ENCODE results near the gene GJB5.
A peak's percentile ranks its signal among the peaks of the same experiment; 100 is the strongest.
"Not testable (repeated sequence)": the region's sequence is repeated elsewhere in the genome, so short reads cannot be mapped to it uniquely, and the experiment has no call there.

Gene GJB5

DNA sequence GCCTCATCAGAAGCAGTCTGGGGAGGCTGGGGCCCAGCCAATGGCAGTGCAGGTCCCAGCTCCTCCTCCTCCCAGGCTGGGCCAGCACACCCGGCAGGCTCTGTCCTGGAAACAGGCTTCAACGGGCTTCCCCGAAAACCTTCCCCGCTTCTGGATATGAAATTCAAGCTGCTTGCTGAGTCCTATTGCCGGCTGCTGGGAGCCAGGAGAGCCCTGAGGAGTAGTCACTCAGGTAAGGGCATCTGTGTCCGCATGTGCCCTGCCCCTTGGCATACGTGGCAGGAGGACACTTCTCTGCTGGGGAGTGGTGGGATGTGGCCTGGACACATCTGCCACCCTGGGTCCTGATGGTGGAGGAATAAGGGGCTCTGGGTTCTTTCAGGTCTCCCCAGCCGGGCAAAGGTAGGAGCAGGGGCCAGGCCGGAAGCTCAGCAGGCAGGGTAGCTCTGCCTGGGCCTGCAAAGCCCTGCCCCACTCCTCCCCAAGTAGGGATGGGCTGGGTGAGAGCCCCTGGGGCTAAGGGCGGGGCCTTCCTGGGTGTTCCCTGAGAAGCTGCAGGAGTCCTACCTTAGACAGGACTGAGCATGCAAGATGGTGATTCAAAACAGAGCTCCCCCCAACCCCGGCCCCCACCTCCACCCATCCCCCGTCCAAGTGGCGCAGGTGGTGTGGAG, at the start of gene GJB5:
Gene GJB5 (plus strand): TSS at position 84 of the 674 bp plus-strand sequence. CDS start 2,284 bp downstream, outside the sequence.
- DNase-seq (ENCODE audit: low read depth) = no peak

DNA sequence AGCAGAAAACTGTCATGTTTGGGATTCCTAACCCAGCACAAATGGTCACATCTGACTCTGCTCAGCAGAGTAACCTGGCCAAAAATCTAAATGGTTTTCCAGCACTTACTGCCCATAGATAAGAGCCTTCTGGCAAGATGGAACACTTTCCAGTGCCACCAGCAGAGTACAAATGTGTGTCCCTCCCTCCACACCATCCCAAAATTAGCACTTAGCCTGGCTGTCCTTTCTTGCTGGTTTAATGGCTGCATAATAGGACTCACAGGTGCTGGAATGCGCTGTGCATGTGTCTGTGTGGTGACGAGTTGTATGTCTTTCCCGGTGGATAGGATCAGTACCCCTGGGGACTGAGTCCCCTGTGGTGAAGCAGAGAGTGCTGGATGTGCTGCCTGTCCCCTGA, 49.8 kb upstream of the GJB5 start:
- DNase-seq (ENCODE audit: low read depth) = no peak

DNA sequence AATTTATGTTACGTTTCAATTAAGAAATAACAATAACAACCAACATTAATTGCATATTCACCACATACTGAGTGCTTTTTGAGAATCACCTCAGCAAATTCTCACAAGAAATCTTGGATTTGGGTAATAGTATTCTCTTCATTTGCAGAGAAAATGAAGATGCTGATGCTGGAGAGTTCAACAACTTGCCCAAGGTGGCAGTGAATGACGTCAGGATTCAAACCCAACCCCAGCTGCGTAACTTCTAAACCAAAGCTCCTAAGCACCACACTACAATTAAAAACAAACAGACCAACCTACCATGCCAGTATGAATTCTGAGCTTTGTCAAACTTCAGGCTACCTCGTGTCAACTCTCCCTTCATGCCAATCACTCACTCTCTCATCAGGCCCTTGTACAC, 46.7 kb upstream of the GJB5 start:
- no peak for DNase-seq (ENCODE audit: low read depth)

DNA sequence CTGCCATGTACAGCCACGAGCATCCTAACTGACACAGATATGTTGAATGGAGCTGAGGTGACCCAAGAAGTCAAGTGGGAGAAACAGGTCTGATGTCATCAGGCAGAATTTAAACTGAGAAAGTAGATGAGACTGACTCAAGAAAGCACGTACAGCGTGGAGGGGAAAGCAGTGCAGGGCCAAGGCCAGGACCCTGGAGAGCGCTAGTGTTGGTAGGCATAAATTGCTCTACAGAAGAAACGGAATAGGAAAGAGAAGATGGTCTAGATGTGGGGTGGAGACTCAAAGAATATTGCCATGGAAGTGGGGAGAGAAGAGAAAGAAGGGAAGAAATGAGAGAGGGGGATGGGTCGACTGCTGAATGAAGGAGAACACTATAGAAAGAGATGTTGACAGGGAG, 45.3 kb upstream of the GJB5 start:
- peak; percentile 3 for DNase-seq (ENCODE audit: low read depth)

DNA sequence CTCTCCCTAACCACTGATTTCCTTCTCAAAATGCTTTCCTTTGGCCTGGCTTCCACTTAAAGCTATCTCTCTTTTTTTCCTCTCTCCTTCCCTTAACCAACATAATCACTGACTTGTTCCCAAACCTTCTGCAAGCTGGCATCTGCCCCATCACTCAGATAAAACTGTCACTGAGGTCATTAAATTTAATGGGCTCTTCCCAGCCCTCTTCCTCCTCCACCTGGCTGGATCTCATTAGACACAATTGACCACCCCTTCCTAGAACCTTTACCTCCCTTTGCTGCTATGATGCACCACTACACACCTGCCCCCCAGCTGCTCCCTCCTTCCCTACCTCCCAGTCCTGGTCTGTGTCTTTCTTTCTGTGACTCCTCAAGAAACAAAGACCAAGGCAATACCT, 44.0 kb upstream of the GJB5 start:
- DNase-seq (ENCODE audit: low read depth) = no peak

DNA sequence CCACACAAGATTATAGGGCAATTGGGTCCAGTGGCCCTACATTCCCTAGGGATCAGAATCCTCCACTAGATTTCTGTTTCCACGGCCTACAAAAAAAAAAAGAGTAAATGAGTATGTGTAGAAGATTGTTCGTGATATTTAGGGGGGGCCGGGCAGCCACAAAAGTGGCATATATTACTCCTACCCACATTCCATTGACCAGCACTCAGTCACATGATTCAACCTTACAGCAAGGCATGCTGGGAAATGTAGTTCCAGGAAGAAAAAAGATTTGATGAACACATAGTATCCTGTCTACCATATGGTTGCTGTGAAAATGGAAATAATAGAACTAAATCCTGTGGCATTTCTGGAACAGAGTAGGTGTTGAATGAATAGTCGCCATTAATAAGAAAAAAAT, 43.4 kb upstream of the GJB5 start:
- DNase-seq (ENCODE audit: low read depth) = peak; percentile 20

DNA sequence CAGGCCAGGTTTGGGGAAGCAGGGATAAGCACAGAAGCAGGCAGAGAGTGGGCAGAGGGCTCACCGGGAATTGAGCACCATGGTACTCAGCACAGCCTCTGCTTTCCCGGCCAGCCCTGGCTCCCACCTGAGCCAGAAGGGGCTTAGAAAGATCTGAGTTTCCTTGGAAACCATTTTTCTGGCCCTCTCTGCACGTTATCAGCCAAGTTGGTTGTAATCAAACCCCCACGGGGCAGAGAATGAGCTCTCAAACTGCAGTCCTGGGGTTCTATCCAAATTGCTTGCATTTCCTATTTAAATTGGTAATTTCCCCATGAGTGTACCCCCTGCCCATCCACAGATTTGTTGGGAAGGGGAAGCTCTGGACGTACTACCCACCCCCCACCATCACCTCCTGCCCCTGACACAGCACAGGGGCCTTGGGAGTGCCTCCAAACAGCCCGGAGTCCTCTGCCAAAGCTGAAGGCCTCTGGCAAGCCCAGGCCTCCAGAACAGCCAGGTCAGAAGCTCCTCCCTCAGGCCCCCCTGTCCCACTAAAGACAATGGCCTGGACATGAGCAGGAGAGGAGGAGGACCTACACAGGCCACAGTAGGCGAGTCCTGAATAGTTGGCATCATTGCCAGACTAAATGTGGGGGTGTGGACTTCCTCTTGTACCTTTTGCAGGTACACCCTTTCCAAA, 42.7 kb upstream of the GJB5 start:
- DNase-seq (ENCODE audit: low read depth) = no peak

DNA sequence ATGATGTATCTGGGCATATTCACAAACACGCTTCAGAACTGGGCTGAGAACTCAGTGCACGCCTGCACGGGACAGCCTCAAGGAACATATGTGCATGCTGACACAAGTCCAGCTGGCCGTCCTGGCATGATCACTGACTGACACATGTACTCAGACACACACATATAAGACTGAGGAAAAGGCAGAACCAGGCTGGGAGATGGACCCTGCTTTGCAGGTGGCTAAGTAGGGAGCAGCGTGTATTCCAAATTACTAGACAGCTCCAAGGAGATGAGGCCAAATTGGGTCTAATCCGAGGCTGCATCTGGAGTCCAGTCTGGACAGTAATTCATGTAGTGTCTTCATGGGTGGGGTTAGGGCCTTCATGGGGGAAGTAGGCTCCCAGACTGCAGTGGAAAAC, 41.4 kb upstream of the GJB5 start:
- no peak for DNase-seq (ENCODE audit: low read depth)

DNA sequence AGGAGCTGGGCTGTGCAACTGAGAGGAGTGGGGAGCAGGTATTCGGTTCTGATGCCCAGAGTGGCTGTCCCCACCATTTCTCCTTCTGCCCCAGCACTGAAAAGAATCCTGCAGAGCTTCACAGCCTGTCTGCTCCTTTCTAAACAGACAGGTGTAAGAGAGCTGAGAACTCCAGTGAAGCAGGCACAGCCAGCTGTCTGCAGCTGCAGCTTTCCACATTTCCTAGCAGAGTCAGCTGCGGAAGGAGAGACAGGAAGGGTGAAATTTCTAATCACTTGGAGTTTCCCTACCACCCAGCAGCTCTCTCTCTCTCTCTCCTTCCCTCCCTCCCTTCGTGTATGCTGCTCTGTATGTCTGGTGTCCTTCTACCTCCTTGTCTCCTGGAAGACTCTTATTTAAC, 40.5 kb upstream of the GJB5 start:
- no peak for DNase-seq (ENCODE audit: low read depth)

DNA sequence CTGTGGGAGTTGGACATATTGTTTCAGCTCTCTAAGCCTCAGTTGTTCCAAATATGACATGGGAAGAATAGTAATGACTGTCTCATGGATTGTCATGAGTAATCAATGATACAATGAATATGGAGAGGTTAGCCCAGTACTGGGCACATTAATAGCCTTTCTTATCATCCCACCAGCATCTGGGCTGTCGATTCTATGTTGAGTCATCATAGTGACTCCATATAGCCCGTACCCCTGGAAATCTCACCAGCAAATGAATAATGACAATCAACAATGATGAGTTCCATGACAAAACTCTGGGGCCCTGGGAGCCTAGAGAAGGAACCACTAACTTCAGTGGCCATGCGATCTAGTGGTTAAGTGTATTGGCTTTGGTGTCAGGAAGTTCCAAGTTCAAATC, 39.7 kb upstream of the GJB5 start:
- DNase-seq (ENCODE audit: low read depth) = peak; percentile 8

DNA sequence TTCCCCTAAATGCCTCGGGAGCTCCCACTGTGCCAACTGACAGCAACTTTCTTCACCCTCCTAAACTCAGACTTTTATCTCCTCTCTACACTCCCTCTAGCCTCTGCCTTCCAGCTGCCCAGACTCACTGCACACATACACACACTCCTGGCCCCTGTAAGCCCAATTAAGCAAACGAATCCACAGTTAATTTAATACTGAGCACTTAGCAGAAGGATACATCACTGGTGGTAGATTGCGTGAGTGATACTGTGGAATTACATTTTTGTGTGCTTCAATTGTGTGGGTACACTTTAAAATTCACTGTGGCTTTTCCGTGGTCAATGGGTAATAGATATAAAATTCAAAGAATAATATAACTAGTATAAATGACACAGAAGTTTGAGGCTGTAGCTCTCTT, 33.6 kb upstream of the GJB5 start:
- no peak for DNase-seq (ENCODE audit: low read depth)

DNA sequence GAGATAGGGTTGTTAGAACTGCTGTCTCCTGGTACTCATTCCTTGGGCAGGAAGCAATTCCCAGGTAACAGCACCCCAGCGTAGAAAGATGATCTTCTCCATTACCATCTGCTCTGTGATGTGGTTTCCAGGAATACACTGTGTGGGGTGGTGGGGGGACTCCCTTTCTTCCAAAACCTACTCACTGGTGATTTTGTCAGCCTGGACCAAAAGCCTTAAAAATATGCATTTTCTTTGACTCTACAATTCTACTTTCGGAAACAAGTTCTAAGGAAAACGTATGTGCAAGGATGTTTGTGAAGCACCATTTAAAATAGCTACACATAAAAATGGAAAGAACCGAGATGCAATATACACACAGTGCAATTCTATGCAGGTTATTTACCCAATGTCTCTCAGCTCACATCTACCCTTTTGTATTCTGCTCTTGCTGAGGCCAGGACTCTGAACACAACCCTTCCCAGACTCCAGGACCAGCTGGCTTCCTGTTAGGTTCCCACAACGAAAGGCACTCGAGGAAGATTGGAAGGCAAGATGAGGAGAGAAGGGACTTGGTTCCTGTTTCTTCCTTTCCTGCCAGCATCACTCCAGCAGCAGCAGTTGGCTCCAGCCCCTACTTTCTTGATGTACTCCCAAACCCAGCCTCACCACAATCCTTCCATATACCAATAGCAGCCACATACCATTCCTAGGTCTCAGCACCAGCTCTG, 33.0 kb upstream of the GJB5 start:
- DNase-seq (ENCODE audit: low read depth) = no peak

DNA sequence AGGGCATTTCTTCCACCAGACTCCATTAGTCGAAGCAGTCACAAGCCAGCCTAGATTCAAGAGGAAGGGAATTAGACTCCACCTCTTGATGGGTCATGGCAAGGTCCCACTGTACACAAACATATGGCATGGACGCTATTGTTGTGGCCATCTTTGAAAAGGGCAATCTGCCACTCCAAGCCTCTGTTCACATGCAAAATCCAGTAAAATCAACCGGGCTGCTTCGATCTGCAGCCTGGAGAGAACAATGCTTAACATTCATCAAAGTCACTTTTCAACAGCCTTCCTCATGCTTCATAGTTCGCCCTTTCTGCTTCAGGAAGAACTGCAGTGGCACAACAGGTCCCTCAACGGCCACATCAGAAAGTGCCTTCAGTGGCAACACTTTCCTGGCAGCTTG, 28.0 kb upstream of the GJB5 start:
- no peak for DNase-seq (ENCODE audit: low read depth)

DNA sequence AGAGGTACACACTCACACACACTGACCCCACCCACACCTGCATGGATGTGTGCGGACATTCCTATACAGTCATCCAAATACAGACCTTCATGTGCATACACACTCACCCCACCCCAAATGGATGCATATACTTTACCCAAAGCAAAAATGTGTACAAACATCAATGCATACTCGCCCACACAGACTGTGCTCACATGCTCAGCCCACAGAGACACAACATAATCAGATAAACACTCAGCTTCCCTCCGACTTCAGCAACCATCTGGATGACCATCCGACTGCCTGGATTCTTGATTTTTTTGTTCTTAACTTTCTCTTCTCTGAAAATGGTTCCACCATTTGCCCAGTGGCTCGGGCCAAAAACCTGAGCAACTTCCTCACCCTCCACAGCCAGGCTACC, 24.4 kb upstream of the GJB5 start:
- no peak for DNase-seq (ENCODE audit: low read depth)

DNA sequence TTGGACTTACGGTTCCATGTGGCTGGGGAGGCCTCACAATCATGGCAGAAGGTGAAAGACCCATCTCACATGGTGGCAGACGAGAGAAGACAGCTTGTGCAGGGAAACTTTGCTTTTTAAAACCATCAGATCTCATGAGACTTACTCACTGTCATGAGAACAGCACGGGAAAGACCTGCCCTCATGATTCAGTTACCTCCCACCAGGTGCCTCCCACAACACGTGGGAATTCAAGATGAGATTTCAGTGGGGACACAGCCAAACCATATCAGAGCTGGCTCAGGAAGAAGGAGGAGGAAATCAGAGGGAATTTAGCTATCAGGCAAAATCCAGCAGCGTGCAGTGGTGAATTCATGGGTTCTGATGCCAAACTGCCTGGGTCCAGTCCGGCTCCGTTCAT, 22.0 kb upstream of the GJB5 start:
- not testable (repeated sequence) for DNase-seq (ENCODE audit: low read depth)

DNA sequence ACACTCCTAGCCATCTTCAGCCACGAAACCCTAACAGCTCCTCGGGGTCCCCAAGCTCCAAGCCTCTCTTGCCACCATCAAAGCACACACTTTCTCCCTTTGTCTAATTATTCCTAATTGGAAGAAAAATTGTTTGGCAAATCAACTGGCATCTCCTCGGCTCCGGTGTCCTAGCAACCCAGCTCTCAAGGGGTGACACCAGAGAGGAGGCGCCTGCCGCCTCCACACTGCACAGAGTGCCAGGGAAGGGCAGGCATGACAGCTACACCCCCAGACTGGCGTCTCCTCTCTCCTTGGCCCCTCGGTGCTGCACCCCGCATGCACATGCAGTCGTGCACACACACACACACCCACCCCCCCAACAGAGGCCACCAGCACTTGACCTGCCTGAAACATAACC, 18.2 kb upstream of the GJB5 start:
- no peak for DNase-seq (ENCODE audit: low read depth)

DNA sequence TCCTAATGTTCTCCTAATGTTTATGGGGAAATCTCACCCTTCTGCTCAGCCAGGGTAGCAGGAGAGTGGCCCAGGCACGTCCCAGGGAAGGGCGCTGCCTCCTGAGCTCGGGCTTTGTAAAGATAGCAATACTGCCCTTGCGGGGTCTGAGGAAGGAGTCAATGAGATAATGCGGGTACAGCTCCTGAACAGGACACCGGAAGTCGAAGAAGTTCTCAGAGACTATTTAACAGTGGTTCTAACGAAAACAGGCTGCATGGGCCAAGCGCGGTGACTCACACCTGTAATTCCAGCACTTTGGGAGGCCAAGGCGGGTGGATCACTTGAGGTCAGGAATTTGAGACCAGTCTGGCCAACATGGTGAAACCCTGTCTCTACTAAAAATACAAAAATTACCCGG, 17.6 kb upstream of the GJB5 start:
- not testable (repeated sequence) for DNase-seq (ENCODE audit: low read depth)

DNA sequence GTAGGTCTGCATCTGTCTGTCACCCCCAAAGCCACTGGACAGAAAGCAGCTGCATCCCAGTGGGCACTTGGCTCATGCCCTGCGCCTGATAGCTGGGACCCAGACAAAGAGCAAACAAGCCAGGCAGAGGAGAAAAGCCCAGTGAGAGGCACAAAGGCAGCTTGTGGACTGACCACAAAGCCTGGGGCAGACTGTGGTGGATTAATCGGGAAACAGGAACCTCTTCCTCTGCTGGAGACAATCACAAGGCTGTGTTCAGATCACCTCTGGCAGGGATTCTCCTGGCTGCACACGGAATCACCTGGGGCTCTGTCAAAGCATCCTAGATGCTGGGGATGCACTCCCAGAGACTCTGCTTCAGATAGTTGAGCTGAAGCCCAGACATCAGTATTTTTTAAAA, 15.2 kb upstream of the GJB5 start:
- DNase-seq (ENCODE audit: low read depth) = no peak

DNA sequence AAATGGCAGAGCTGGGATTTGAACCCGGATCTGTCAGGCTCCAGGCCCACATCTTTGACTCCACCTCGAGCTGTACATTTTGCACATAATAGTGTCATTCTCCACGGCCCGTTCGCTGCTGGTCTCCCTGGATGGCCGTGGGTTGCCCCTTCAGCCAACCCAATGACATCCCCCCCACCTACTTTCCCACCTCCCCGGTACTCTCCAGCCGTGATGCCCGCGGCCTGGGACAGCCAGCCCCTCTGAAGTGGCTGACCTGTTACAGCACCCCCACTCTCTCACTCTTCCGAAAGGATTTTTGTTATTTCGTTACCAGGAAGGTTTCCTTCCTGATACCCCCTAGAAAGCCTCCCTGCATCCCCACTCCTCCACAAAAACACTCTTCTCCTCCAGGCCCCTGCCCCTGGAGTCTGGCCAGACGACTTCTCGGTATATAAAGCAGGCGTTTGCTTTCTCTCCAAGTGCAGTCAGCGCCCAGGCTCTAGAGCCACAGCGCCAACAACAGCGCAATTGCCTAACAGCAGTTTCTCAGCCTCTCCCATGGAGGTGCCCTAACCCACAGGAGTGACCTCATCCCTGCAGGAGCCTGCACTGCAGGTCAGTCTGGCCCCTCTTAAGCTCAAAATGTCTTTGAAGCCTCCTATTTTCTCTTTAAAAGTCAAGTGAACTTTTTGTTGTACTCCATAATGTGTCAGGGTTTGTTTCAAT, 14.5 kb upstream of the GJB5 start:
- DNase-seq (ENCODE audit: low read depth) = peak; percentile 18

DNA sequence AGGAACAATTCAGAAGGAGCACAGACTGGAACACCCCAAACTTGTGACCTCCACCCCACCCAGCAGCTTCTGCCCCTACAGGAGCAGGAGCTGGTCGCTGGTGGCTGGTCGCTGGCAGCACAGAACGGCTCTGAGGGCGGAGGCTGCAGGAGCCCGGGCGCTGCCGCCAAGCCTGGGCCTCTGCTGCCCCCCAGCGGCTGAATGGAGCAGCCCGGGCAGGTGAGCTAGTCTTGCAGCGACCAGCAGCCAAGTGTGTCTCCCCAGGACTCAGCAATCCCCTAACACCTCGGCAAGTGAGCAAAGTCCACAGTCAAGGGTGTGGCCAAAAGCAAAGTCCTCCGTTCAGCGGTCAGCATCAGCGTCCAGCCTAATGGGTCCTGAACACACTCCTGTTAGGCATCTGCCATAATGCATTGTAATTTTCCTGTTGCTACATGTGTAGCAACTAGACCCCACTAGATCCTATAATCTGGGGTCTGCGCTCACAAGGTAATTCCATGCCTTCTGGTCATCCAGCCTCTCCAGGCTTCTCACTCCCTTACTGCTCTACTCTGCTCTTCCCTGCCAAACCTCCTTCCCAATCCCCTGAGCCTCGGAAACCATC, 12.1 kb upstream of the GJB5 start:
- peak; percentile 70 for DNase-seq (ENCODE audit: low read depth)

DNA sequence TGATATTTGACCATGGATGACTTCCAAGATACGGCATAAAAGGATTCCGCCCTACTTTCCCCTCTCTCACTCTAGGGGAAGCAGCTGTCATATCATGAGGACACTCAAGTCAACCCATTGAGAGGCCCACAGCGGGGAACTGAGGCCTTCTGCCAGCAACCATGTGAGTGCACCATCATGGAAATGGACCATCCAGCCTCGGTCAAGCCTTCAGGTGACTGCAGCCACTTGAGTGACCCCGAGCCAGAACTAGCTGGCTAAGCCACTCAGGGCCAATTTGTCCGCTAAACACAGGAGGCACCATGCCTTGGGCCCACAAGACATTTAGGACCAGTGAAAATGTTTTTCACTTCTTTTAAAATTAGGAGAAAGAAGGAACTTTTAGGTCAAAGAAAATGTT, 11.1 kb upstream of the GJB5 start:
- no peak for DNase-seq (ENCODE audit: low read depth)

DNA sequence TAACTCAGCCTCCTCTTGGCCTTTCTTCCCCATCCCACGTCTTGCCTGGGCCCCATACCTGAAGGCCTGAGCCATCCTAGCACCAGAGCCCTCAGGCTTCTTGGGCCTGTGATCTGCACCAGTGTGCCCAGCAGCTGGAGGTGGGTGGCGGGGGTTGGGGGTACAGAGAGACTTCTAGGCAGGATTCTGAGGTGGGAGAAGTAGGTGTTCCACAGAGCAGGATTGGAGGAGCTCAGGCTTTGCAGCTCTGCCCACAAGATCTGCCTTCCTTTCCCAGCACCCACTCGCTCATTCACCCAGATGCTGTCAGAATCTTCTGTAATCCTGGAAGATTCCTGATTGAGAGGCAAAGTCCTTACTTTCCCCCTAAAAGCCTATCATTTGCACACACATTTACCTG, 10.0 kb upstream of the GJB5 start:
- no peak for DNase-seq (ENCODE audit: low read depth)

Measured in ELR (cell line).